Hematopoietic multipotent progenitor cell treated with erythropoietin and hydrocortisone succinate and interleukin-3 and kit ligand, for 4 days (in vitro differentiated cells): ENCODE results near the gene SNX22.

Experiments used
- DNase-seq: peaks from one replicate; pipeline ENCODE4 v3.0.0-alpha.2; 2015

The SNX22 gene

DNA sequence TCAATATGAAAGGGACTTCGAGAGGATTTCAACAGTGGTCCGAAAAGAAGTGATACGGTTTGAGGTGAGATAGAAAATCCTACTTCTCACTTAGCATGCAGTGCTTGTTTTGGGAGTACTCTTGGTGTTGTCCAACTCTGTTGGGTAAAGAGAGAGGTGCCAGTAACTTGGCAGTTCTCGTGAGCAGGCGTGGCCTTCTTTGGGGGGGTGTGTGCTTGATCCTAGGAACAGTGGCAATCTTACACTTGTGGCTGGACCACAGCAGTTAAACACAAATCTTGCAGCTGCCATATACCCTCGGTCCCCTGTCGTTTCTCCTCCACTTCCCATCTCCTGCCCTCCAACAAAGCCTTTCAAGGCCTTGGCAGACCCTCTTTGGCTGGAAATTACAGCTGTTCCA lies 15.2 kb upstream of the SNX22 start:
- no peak for DNase-seq

DNA sequence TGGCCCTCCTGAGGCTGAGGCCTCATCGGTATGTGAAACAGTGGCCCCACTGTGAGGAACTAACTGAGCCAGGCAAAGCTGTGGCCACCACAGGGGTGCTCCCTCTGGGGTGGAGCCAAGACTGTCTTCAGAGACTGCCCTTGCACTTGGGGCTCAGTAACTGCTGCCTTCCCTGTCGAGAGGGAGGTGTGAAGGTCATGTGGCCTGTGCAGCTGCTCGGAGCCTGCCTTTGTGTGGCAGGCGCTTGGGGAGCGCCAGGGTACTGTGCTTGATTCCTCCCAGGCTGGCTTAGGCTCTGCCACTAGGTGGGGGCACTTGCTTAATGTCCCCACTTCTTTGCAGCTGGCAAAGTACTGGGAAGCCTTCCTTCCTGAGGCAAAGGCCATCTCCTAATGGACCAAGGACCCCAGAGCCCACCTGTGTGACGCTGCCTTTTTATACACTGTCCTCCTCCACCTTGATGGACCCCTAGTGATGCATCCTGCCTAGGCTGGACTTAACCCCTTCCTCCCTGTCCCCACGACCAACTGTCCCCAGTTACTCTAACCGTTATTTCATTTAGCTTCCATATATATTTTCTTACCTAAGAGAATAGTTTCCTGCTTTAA lies 14.2 kb upstream of the SNX22 start:
- peak; percentile 58 for DNase-seq

DNA sequence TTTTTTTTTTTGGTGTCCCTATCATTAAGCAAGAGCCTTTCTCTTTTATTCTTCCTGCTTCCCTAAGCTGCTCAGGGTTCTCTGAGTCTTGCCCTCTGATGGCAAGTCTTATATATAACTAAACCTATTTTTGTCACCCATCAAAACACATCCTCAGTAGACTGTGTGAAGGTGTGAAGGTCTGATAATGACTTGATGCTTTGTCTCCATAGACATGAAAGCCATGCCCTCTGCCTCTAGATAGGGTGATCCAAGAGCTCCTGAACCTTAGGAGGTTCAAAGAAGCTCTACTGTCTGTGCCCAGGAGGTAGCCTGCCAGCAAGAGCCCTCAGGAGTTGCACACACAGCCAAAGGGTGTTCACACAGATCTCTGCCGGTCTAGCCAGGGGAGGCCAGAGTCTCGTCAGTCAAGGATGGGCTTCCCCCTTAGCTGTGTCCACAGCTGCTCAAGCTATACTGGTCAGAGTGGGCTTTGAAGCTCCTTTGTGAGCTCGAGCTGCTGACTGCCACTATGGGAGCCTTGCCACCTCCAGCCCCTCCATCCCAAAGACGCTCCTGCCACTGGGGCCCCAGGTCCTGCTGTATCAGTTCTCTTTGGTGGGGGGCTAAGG lies 13.1 kb upstream of the SNX22 start:
- DNase-seq, result peak; percentile 64

DNA sequence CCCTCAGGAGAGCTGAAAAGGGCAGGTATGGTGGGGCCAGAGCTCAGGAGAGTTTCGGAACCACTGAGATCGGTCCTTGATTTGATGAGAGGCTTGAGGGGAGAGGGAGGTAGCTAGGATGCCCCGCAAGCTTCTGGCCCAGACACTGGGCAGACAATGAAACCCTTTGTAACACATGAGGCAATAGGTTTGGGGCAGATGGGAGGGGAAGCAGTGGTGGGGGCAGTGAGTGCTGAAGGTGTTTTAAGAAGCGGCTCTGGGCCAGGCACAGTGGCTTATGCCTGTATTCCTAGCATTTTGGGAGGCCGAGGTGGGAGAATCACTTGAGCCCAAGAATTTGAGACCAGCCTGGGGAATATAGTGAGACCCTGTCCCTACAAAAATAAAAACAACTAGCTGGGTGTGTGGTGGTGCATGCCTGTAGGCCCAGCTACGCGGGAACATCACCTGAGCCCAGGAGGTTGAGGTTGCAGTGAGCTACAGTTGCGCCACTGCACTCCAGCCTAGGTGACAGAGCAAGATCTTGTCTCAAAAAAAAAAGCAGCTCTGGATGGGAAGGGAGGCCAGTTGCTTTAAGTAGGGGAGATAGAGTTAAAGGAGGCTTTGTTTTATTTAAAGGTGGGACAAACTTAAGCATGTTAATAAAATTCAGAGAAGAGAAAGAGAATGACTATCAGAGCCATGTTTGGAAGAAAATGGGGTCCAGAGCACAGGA lies 9.6 kb upstream of the SNX22 start:
- DNase-seq, result no peak

DNA sequence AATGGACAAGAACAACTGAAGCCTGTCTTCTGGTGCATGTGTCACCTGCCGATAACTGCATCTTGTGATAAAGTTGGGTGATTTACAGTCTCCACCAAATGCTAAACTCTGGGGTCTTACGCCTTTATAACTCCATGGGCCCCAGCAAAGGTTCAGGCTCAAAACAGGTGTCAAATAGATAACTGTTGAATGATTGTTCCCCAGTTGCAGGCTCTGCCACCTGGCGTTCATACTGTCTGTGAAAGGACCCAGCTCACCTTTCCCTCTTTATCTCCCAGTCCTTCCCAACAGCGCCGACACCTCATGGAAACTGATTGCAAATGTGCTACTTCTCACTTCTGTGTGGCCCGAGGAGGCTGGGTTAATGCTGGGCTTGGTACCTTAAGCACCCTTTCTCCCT lies 8.3 kb upstream of the SNX22 start:
- DNase-seq, result no peak

DNA sequence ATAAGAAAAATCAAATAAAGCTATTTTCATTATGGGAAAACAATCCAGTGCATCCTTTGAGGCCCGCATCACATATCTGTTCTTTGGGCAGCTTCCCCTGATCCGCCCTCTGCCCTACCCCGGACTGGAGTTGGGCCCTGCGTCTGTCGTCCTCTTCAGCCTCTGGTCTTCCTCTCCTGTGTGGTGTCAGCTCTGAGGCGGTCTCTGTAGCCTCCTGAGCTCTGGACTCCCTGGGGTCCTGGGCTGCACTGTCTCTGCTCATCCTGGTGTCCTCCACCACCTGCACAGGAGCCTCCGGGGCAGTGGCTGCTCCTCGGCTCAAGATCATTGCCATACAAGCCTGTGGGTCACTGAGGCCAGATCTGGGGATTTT lies 7.4 kb upstream of the SNX22 start:
- no peak for DNase-seq

DNA sequence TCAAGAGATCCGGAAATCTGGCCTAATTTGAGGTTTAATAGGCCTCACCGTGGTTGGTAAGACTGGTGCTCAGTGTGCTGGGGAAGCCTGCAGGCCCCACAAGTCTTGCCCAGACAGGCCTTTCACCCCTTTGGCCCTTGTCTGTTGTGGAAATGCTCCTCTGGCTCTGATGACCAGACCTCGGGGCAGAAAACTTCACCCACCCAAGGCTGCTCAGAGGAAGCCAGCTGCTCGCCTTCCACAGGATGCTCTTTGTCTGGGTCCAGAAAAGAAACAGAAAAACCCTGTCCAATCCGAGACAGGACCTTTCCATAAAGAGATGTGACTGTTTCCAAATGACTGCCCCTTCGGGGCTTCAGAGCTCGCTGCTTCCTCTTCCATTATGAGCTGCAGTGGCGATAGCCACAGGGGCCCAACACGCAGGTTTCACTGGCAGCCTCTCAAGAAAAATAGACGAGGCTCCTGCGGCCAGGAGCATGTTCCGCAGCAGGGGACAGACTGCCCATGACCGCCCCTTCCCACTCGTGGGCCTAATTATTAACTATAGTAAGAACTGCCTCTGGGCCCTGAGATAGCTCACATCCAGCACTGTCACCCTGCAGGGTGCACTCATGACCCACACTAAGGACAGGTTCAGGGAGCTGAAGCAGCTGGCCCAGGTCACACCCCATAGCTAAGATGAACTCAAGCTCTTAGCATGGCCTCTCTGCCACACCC lies 6.8 kb upstream of the SNX22 start:
- no peak for DNase-seq

DNA sequence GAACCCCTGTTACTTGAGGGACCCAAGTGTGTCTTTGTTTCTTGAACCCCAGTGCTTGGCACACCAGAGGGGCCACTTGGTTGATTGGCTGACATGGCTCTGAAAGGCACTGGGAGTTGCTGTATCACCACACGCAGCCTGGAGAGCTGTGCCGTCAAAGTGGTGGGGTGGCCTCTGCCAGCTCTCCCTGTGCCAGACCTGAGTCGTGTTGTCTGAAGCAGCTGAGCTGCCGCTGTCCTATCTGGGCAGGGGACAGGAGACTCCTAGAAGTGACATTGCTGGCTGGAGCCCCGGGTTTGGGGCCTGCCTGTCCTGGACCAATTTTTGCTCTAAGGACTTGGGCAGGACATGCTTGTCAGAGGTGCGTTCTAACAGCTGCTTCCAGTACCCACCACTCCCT lies 5.5 kb upstream of the SNX22 start:
- no peak for DNase-seq

DNA sequence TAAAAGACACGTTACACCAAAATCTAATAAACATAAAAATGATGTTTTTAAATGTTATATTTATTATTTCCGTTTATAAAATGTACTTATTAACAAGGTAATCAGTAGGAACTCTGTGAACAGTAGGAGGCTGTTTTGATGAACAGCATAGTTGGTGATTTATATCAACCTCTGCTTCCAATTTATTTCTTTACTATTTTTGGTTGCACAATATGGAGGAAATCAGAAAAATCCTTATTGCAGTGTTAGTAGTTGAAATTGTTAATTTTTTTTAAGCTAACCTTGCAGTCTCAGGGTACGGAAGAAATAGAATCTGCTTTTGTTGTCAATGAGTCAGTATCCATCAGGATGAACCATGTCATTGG lies 5.0 kb upstream of the SNX22 start:
- DNase-seq, result no peak

DNA sequence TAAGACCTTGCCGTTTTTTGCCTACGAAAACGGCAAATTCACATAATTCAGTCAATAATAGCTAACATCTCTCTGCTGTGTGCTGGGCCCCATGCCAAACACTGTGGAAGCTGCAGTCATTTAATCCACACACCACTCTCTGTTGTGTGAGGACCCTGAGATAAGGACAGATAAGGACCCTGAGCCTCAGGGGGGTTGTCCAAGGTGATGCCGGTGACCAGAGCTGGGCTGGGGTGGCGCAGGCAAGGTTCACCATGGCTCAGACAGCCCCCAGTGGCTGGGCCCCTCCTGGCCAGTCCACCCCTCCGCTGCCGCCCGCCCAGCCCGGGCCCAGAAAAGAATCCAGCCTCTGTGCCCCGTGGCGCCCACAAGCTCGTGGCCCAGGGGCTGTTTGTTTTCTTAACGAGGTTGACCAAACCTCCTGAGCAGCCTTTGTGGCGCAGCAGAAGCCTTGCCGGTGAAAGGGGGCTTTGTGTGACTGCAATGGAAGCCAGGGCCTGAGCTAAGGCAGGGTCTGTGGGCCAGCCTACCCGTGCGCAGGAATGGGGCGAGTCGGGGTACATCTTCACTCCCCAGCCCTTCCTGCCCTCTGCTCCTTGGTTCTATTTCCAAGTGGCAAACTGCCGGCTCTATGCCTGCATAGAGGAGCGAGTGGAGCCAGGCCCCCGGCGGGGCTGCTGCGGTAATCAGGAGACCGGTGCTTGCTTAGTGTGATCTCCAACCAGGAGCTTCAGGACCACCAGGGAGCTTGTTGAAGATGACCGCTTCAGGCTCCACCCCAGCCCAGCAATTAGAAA lies 4.4 kb upstream of the SNX22 start:
- peak; percentile 78 for DNase-seq

DNA sequence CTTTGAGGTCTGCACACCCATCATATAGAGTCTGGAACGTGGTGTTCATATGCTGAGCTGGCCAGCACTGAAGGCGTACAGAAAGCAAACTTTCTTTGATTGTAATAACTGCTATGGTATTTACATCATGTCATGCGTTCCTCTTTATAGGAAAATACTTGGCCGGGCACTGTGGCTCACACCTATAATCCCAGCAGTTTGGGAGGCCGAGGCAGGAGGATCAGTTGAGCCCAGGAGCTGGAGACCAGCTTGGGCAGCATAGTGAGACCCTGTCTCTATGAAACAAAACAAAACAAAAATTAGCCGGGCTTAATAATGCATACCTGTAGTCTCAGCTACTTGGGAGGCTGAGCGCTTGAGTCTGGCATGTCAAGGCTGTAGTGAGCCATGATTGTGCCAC lies 3.4 kb upstream of the SNX22 start:
- DNase-seq, result no peak

DNA sequence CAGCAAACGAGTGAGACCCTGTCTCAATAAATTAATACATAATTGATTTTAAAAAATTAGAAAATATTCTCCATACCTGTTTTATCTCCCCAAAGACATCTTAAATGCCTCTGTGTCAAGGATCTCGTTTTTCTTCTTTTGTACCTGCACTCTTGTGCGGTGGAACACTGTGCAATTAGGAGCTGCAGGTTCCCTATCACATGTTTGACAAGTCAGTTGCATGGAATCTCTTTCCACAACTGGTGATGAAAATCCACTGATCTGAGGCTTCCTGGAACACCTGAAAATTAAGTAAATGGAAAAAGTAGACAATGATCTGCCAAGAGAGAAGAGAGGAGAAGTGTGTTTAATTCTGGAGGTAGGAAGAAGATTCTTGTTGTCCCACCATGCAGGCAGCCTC lies 3.0 kb upstream of the SNX22 start:
- no peak for DNase-seq

DNA sequence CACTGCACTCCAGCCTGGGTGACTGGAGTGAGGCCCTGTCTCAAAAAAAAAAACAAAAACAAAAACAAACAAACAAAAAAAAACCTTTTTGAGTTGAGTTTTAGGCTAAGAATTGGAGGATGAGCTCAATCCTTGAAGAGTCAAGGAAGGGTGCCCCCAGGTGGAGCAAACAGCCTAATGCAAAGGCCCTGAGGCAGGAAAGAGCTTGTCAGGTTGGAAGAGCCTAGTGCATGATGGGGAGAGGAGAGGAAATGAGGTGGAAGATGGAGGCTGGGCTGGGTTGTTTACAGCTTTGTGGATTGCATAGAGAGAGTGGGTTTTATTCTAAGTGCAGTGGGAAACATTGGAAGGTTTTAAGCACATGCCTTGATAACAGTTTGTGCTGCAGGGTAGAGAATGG lies 2.1 kb upstream of the SNX22 start:
- peak; percentile 83 for DNase-seq

DNA sequence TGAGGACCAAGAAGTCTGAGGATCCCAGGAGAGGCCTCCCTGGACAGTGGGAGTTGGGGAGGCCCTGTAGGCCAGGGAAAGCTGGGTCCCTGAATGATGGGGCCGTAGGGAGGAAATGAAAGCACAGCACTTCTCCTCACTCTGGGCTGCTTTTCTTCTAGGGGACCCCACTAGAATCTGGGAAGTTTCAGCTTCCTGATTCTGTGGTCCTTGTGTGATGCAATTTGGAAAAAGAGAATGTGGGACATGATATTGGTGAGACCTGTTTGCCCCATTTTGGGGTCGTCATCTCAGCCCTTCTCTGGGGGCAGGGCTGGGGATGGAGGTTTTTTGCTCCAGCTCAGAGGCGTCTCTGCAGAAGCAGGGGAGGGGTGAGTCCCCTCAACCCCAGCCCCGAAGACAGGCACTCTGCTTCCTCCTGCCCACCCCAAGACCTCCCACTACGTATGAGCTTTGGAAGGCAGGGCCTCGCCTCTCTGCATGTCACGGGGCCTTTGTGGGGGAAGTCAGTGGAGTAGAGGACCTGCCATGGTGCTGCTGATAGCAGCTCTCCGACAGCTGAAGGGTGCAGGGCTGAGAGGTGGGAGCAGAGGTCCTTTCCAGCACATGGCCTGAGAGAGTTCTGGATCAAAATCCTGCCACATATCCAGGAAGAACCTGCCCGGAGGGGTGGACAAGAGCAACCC lies 1.5 kb upstream of the SNX22 start:
- peak; percentile 78 for DNase-seq

DNA sequence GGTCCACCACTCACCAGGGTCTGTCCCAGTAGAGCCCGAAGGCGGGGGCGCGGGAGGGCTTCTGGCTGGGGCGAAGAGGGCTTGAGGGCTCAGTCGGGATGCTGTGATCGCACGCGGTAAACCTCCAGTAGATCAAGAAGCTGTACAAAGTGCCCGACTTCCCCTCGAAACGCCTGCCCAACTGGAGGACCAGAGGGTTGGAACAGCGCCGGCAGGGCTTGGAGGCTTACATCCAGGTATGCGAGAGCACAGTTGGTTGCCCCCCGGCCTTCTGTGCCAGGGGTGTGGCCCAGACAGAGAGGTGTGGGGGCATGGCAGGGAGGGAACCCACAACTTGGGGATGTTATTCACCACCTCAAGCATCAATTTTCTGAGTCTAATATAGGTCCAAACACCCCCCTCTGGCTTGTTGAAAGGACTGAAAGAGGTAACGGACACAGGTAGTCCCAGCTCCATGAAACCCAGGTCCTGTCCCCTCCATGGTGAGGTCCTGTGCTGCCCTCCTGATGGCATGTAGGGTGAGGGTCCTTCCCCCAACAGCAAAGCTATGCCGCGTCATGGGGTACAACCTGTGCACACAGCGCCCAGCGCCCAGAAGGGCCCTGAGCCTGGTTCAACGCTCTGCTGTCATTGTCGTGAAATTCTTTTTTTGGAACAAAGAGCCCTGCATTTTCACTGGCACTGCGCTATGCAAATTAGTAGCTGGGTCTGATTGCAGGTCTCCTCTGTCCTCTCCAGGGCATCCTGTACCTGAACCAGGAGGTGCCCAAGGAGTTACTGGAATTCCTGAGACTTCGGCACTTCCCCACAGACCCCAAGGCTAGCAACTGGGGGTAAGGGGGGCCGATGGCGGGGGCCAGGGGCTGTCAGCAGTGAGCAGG lies 1.2 kb downstream of the SNX22 start:
- DNase-seq, result peak; percentile 60

DNA sequence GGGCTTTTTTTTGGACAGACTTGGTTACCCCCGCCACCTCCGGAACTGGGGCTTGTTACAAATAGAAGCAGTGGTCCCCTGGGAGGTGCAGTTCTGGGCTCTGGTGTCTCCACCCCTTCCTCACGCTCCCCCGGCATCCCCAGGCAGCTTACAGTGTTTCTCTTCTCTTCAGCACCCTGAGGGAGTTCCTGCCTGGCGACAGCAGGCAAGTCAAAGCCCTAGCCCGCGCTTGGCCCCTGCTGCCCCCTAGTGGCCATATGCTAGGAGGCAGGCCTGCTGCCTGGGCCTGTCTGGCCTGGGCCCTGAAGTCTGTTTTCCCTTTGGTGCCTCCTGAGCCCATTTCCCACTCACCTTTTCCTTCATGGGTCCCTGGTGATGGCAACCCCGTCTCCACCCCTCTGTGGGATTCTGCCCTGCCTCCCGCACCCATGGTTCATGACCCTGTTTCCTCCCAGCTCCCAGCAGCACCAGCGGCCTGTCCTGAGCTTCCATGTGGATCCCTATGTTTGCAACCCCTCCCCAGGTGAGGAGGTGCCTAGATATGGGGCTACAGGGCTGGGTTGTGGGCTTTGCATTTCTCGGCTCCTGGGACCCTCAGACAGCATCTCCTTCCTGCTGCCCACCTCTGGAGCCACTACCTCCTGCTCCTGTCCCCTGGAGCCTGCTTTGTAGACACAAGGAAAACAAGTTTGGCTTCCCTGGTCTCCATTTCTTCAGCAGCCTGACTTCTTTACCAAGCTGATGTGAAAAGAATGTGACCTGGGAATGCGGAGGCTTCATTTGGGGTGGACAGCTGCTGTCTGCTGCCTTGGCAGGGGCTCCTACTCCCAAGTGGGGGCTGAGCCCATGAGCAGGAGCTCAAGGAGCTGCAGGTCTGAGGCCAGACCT lies 2.2 kb downstream of the SNX22 start:
- DNase-seq, result peak; percentile 95

DNA sequence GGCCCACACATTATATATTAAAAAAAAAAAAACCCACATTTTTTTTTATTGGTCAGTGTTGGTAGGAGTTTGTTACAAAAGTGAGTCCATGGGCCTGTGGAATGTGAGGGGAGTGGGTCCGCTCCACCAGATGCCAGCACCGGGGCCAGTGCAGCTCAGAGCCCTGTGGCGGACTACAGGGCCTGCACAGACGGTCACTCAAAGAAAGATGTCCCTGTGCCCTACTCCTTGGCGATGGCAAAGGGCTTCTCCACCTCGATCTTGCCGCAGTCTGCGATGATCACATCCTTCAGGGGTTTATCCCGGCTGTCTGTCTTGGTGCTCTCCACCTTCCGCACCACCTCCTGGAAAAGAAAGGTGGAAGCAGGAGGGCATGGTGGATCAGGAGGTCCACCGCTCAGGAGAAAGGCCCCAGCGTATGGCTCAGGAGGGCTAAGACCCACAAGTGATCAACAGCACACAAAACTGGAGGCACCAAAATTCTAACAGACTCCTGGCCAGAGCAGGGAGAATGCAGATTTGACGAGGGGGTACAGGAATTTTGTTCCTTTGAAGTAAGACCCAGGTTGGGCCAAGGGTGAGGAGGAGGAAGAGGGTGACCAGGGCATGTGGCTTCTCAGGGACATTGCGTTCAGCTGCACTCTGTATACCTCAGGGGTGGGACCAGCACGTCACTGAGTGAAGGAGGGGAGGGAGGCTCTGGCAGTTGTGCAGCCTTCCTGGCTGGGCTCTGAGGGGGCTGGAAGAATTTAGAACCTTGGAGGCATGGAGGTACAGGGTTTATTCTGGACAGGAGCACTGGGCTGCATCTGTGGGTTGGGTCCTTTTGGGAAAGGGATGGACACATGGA lies 4.5 kb downstream of the SNX22 start:
- DNase-seq, result no peak

DNA sequence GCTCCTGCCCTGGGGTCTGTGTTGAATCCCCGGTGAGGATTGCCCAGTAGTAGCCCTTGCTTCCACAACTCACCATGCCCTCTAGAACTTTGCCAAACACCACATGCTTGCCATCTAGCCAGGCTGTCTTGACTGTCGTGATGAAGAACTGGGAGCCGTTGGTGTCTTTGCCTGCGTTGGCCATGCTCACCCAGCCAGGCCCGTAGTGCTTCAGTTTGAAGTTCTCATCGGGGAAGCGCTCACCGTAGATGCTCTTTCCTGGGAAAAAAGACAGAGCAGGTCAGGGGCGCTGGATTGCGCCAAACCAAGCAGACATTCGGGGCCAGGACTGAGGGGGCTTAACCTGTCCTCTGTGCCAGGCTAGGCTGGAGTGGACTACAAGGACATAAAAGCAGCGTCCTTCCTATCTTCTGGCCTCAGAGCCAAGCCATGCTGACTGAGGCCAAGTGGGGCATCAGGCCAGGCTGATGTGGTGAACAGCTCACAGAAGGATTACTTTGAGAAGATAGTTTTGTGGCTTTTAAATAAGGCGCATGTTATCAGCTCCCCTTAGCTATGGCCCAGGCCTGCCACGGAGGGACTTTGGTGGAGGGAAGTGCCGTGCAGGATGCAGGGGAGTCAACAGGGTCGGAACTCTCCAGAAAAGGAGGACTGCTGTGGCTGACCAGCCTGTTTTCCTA lies 5.3 kb downstream of the SNX22 start:
- peak; percentile 55 for DNase-seq

DNA sequence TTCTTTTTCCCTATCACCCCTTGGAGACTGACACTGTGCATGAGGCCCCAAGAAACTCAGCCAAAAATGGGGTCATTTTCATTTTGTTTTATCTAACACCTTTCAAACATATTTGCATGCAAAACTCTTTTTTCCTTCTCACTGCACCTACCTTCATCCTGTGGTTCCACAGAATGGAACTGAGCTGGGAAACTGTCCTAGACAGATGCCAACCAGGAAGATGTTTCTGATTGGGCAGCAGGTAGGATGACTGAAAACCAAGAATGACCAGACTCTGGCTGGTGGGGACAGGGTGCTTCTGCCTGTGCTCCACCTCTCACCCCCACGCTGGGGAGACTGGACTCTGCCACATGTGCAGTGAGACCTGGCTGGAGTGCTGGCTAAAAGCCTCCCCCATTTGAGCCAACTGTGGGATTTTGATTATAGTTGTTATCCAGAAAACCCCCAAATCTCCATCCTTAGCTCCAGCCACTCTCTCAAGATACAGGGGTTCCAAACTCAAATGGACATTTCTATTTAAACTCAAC lies 6.1 kb downstream of the SNX22 start:
- no peak for DNase-seq
